ENCODE results near the gene ZDHHC14. TPM values are rescaled to one million over a fixed set of nuclear protein-coding genes. Genes with fewer than 3 reads are reported as not detected.

The ZDHHC14 gene
- total RNA-seq, 6 experiments from 2014 or later, result 5.2 to 6.7 (median 6.0) TPM

GRCh38 chr6:157471077-157471686, 90.2 kb downstream of the ZDHHC14 start:
- no peaks in the 10 kb centered on the region for H3K9me3 Mint-ChIP-seq
- DNase-seq, result no peak
- H3K27ac Mint-ChIP-seq, result no peak overlapping the region
- H3K4me3 Mint-ChIP-seq, result no peak overlapping the region
- no peaks in the 10 kb centered on the region for H3K4me1 Mint-ChIP-seq (ENCODE audit: low read depth)
- no peaks in the 10 kb centered on the region for H3K36me3 Mint-ChIP-seq (ENCODE audit: low read depth)
- TF ChIP-seq, protein P1, sequence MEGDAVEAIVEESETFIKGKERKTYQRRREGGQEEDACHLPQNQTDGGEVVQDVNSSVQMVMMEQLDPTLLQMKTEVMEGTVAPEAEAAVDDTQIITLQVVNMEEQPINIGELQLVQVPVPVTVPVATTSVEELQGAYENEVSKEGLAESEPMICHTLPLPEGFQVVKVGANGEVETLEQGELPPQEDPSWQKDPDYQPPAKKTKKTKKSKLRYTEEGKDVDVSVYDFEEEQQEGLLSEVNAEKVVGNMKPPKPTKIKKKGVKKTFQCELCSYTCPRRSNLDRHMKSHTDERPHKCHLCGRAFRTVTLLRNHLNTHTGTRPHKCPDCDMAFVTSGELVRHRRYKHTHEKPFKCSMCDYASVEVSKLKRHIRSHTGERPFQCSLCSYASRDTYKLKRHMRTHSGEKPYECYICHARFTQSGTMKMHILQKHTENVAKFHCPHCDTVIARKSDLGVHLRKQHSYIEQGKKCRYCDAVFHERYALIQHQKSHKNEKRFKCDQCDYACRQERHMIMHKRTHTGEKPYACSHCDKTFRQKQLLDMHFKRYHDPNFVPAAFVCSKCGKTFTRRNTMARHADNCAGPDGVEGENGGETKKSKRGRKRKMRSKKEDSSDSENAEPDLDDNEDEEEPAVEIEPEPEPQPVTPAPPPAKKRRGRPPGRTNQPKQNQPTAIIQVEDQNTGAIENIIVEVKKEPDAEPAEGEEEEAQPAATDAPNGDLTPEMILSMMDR (IDR thresholded peaks at IDR 0.05), result no peak
- H3K27me3 Mint-ChIP-seq (ENCODE audit: insufficient read depth), result peaks cover 3% of the 10 kb centered on the region

GRCh38 chr6:157471895-157472686, 91.1 kb downstream of the ZDHHC14 start:
- no peak overlapping the region for H3K27ac Mint-ChIP-seq
- no peak overlapping the region for H3K4me3 Mint-ChIP-seq
- peaks cover 3% of the 10 kb centered on the region for H3K27me3 Mint-ChIP-seq (ENCODE audit: insufficient read depth)
- TF ChIP-seq, protein P1 (IDR thresholded peaks at IDR 0.05), result no peak
- no peaks in the 10 kb centered on the region for H3K4me1 Mint-ChIP-seq (ENCODE audit: low read depth)
- no peaks in the 10 kb centered on the region for H3K36me3 Mint-ChIP-seq (ENCODE audit: low read depth)
- DNase-seq, result no peak
- no peaks in the 10 kb centered on the region for H3K9me3 Mint-ChIP-seq

GRCh38 chr6:157476797-157477196, 95.8 kb downstream of the ZDHHC14 start:
- TF ChIP-seq, protein P1 (IDR thresholded peaks at IDR 0.05), result no peak
- Mint-ChIP-seq H3K27ac (no peak overlapping the region), H3K4me3 (no peak overlapping the region)

GRCh38 chr6:157478926-157479325, 97.9 kb downstream of the ZDHHC14 start:
- no peak overlapping the region for H3K4me3 Mint-ChIP-seq

More at GRCh38 chr6:157476797-157477196, 95.8 kb downstream of the ZDHHC14 start:
- Mint-ChIP-seq H3K4me1 (ENCODE audit: low read depth) (no peaks in the 10 kb centered on the region), H3K9me3 (no peaks in the 10 kb centered on the region), H3K36me3 (ENCODE audit: low read depth) (no peaks in the 10 kb centered on the region), H3K27me3 (ENCODE audit: insufficient read depth) (peaks cover 3% of the 10 kb centered on the region)
- no peak for DNase-seq

GRCh38 chr6:157479464-157480303, 98.7 kb downstream of the ZDHHC14 start:
- DNase-seq, result no peak
- Mint-ChIP-seq H3K27me3 (ENCODE audit: insufficient read depth) (no peaks in the 10 kb centered on the region), H3K9me3 (no peaks in the 10 kb centered on the region), H3K4me1 (ENCODE audit: low read depth) (no peaks in the 10 kb centered on the region), H3K4me3 (no peak overlapping the region), H3K27ac (no peak overlapping the region), H3K36me3 (ENCODE audit: low read depth) (no peaks in the 10 kb centered on the region)
- TF ChIP-seq, protein P1 (IDR thresholded peaks at IDR 0.05), result no peak

More at GRCh38 chr6:157478926-157479325, 97.9 kb downstream of the ZDHHC14 start:
- Mint-ChIP-seq H3K27ac (no peak overlapping the region), H3K4me1 (ENCODE audit: low read depth) (no peaks in the 10 kb centered on the region), H3K9me3 (no peaks in the 10 kb centered on the region), H3K36me3 (ENCODE audit: low read depth) (no peaks in the 10 kb centered on the region), H3K27me3 (ENCODE audit: insufficient read depth) (peaks cover 2% of the 10 kb centered on the region; the same call in 1 of the 2 replicates)
- DNase-seq, result no peak
- TF ChIP-seq, protein P1 (IDR thresholded peaks at IDR 0.05), result no peak

Measured in HFFc6 (cell line).